Suprapubic skin (tissue), 4 donors: ENCODE results near the gene APOO. TPM values are rescaled to one million over a fixed set of nuclear protein-coding genes. Genes with fewer than 3 reads are reported as not detected.

Experiments used
- DNase-seq, 2 donors: peaks; one replicate each; pipeline ENCODE4 v3.0.0-alpha.2; 2019; ENCODE audit warnings: low spot score in 2 of 2
- H3K27ac ChIP-seq: fragments of 200-600 bp; sonication (generic); one replicate; pipeline ENCODE4 v1.5.1; 2019
- H3K27me3 ChIP-seq: fragments of 200-600 bp; sonication (generic); one replicate; pipeline ENCODE4 v1.5.1; 2019
- H3K36me3 ChIP-seq: fragments of 200-600 bp; sonication (generic); one replicate; pipeline ENCODE4 v1.5.1; 2019
- H3K4me1 ChIP-seq: fragments of 200-600 bp; sonication (generic); one replicate; pipeline ENCODE4 v1.5.1; 2019
- H3K4me3 ChIP-seq: fragments of 200-600 bp; sonication (generic); one replicate; pipeline ENCODE4 v1.5.1; 2019; ENCODE audit warnings: mild to moderate bottlenecking
- H3K9me3 ChIP-seq: fragments of 200-600 bp; sonication (generic); one replicate; pipeline ENCODE4 v1.5.1; 2019
- EP300 ChIP-seq: sonication (generic); formaldehyde crosslinking; IDR thresholded peaks from one replicate; pipeline ENCODE4 v1.6.1; 2017; ENCODE audit warnings: antibody characterized with exemption
- POLR2A ChIP-seq, 2 donors: fragments of 450-650 bp; IDR thresholded peaks; one replicate each; pipeline ENCODE4 v1.6.1; 2017; ENCODE audit warnings: antibody characterized with exemption in 2 of 2, mild to moderate bottlenecking in 2 of 2, moderate library complexity in 2 of 2
- POLR2AphosphoS5 ChIP-seq, 3 donors: sonication (generic); formaldehyde crosslinking; IDR thresholded peaks; one replicate each; pipeline ENCODE4 v1.6.1; 2017; ENCODE audit warnings: antibody characterized with exemption in 3 of 3
- WGBS: methylation state at CpG from one replicate; pipeline ENCODE4 v1.1.5; 2018; 5-methylcytosine and 5-hydroxymethylcytosine counted together
- total RNA-seq, 4 donors: library from RNA; depleted of rRNA; stranded (reverse); fragments of >200 nt; gene quantifications; one replicate each; pipeline ENCODE4 v1.1.0, GENCODE V29; 2016
- TF ChIP-seq, protein P1 (sequence below), 2 donors: fragments of 200-600 bp in 1 of 2; fragments of 450-650 bp in 1 of 2; sonication (generic) in 1 of 2; IDR thresholded peaks; one replicate each; pipeline ENCODE4 v1.5.1; 2016 to 2019; ENCODE audit warnings: antibody characterized with exemption in 2 of 2, mild to moderate bottlenecking in 1 of 2, moderate library complexity in 1 of 2

Gene APOO
- total RNA-seq, 4 donors from 2014 or later = 6.2 to 14.1 (median 9.7) TPM

DNA sequence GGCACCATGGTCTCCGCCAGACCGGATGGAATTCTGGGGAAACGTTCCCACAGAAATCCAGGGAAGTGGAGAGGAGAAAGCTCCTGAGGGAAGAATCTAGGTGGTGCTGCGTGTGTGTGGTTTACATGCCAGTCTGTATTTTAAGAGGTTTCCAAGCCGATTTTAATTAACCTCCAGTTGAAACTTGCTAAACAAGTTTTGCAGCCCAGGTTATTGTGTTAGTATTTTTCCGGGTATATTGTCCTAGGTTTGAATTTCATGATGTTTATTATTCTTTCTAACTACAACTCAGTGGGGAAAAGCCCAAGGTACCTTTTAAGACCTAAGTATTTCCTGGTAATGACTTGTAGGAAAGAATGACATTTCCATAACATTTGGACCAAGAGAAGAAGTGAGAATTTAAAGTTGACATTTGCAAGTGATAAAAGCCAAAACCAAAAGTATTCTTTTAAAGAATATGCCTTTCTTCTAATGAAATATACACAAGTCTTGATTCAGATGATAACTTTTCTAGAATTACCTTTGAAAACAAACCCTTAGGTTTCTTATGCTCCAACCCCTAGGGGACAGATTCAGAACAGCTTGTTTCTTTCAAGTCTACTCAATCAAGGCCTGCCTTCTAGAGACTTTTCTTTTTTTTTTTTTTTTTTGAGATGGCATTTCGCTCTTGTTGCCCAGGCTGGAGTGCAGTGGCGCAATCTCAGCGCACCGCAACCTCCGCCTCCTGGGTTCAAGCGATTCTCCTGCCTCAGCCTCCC is 110.2 kb downstream of the APOO start:
- no peaks in the 10 kb centered on the region for H3K27me3 ChIP-seq
- H3K27ac ChIP-seq = peak overlapping the region; percentile 12
- 57% methylated on average over 12 of the region's 12 CpGs for WGBS
- no peaks in the 10 kb centered on the region for H3K36me3 ChIP-seq
- no peaks in the 10 kb centered on the region for H3K9me3 ChIP-seq
- peaks cover 2% of the 10 kb centered on the region for H3K4me1 ChIP-seq
- H3K4me3 ChIP-seq = no peak overlapping the region
- TF ChIP-seq POLR2A (IDR thresholded peaks at IDR 0.05) (no peak), POLR2AphosphoS5 (IDR thresholded peaks at IDR 0.05) (no peak), EP300 (no peak)
- TF ChIP-seq, protein P1, sequence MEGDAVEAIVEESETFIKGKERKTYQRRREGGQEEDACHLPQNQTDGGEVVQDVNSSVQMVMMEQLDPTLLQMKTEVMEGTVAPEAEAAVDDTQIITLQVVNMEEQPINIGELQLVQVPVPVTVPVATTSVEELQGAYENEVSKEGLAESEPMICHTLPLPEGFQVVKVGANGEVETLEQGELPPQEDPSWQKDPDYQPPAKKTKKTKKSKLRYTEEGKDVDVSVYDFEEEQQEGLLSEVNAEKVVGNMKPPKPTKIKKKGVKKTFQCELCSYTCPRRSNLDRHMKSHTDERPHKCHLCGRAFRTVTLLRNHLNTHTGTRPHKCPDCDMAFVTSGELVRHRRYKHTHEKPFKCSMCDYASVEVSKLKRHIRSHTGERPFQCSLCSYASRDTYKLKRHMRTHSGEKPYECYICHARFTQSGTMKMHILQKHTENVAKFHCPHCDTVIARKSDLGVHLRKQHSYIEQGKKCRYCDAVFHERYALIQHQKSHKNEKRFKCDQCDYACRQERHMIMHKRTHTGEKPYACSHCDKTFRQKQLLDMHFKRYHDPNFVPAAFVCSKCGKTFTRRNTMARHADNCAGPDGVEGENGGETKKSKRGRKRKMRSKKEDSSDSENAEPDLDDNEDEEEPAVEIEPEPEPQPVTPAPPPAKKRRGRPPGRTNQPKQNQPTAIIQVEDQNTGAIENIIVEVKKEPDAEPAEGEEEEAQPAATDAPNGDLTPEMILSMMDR (IDR thresholded peaks at IDR 0.05) = no peak
- DNase-seq = no peak

DNA sequence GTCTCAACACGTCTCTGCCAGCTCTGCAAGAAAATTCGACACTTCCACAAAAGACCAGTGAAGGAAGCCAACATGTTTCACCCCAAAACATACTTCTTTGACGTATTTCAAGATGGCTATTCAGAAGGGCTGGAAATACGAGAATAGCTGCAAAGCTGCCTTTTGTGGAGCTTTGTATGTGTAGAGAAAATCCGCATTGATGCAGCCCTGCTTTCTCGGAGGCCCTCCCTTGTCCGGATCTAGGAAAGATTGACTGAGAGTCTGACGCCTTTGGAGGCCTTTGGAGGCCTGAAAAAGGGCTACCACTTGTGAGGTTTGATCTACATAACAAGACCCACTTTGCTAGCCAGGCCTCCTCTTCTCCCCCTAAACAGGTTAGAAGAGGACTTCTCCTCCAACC is 112.5 kb downstream of the APOO start:
- no peaks in the 10 kb centered on the region for H3K36me3 ChIP-seq
- H3K9me3 ChIP-seq = no peaks in the 10 kb centered on the region
- H3K4me1 ChIP-seq = peaks cover 2% of the 10 kb centered on the region
- DNase-seq = no peak
- no peak overlapping the region for H3K4me3 ChIP-seq
- H3K27ac ChIP-seq = no peak overlapping the region
- WGBS = 64% methylated on average over 8 of the region's 8 CpGs
- TF ChIP-seq POLR2AphosphoS5 (IDR thresholded peaks at IDR 0.05) (no peak), POLR2A (IDR thresholded peaks at IDR 0.05) (no peak), EP300 (no peak)
- TF ChIP-seq, protein P1 (IDR thresholded peaks at IDR 0.05) = no peak
- H3K27me3 ChIP-seq = no peaks in the 10 kb centered on the region

DNA sequence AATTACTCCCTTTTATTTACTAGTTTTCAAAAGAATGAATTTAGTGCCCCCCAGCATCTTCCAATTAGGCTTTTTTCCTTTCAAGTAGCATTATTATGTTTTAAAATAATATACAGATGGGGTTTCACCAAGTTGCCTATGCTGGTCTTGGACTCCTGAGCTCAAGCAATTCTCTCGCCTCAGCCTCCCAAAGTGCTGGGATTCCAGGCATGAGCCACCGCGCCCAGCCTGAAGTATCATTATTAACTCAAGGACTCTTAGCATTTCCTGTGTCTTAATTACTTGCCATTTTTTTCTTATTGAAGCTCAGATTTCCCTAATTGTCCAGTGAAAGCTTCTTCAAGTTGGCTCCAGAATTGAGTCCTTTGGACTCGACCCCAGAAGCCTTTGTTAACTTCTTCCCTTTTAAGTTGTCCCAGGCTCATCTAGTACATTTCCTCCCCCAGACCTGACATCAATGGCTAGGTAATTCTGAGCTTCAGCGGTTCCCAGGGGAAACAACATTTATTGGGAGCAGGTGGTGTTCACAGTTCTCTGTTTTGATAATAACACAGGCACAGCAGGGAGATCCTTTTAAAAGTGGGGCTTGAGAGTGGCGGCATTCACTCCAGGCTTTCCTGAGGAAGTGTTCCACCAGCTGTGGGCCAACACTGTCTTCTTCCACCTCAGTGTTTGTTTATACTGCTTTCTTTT is 114.7 kb downstream of the APOO start:
- TF ChIP-seq, protein P1 (IDR thresholded peaks at IDR 0.05) = no peak
- TF ChIP-seq POLR2AphosphoS5 (IDR thresholded peaks at IDR 0.05) (no peak), POLR2A (IDR thresholded peaks at IDR 0.05) (no peak), EP300 (no peak)
- Histone ChIP-seq H3K27me3 (no peaks in the 10 kb centered on the region), H3K4me1 (peaks cover 2% of the 10 kb centered on the region), H3K9me3 (no peaks in the 10 kb centered on the region), H3K4me3 (no peak overlapping the region), H3K36me3 (no peaks in the 10 kb centered on the region), H3K27ac (no peak overlapping the region)
- no peak for DNase-seq
- WGBS = 65% methylated on average over 6 of the region's 6 CpGs

DNA sequence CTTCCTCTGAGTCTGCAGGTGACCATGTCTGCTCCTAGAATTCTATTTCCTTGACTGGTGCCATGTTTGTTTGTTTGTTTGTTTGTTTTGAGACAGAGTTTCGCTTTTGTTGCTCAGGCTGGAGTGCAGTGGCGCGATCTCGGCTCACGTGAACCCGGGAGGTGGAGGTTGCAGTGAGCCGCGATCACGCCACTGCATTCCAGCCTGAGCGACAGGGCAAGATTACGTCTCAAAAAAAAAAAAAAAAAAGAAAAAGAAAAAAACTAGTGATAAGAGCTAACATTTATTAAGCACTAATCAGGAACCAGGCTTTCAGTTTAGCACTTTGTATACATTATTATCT is 117.6 kb downstream of the APOO start:
- Histone ChIP-seq H3K4me3 (no peak overlapping the region), H3K36me3 (no peaks in the 10 kb centered on the region), H3K27ac (no peak overlapping the region), H3K27me3 (no peaks in the 10 kb centered on the region), H3K9me3 (no peaks in the 10 kb centered on the region), H3K4me1 (no peaks in the 10 kb centered on the region)
- TF ChIP-seq EP300 (no peak), POLR2A (IDR thresholded peaks at IDR 0.05) (no peak), POLR2AphosphoS5 (IDR thresholded peaks at IDR 0.05) (no peak)
- TF ChIP-seq, protein P1 (IDR thresholded peaks at IDR 0.05) = no peak
- no peak for DNase-seq
- 91% methylated on average over 11 of the region's 11 CpGs for WGBS

DNA sequence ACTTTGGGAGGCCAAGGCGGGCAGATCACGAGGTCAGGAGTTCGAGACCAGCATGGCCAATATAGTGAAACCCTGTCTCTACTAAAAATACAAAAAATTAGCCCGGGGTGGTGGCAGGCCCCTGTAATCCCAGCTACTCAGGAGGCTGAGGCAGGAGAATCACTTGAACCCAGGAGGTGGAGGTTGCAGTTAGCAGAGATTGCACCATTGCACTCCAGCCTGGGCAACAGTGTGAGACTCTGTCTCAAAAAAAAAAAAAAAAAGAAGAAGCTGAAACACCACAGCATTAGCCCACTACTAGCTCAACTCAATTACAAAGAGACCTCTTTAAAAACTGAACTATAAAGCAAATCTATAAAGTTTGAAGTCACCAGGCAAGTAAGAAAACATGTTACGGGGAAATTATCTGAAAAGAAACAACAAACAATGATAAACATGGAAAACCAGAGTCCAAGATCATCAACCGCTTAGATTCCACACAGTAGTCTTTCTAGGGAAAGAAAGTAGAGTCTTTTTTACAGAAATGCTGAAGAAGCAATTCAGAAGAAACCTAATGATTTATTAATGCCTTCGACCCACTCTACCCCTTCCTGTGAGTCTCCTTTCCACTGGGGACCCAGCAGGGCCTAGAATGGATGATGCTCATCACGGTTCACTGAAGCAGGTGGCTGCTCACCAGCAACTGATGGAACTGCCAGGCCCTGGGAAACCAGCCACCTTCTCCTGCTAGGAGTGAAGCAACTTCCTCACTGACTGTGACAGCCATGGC is 118.2 kb downstream of the APOO start:
- no peak for DNase-seq
- no peaks in the 10 kb centered on the region for H3K4me1 ChIP-seq
- no peaks in the 10 kb centered on the region for H3K27me3 ChIP-seq
- no peak overlapping the region for H3K4me3 ChIP-seq
- no peaks in the 10 kb centered on the region for H3K9me3 ChIP-seq
- no peak overlapping the region for H3K27ac ChIP-seq
- WGBS = 90% methylated on average over 8 of the region's 8 CpGs
- H3K36me3 ChIP-seq = no peaks in the 10 kb centered on the region
- TF ChIP-seq EP300 (no peak), POLR2A (IDR thresholded peaks at IDR 0.05) (no peak), POLR2AphosphoS5 (IDR thresholded peaks at IDR 0.05) (no peak)
- TF ChIP-seq, protein P1 (IDR thresholded peaks at IDR 0.05) = no peak
